Stimulated activated CD8-positive, alpha-beta memory T cell treated with anti-CD3 and anti-CD28 coated beads, Interleukin-15, amount 100 ng/mL, for 4 hours (primary cell): ENCODE measurements around the gene PYCARD.
"Not testable (repeated sequence)": the region's sequence is repeated elsewhere in the genome, so short reads cannot be mapped to it uniquely, and the experiment has no call there.

Experiments used
- DNase-seq, 2 donors: peaks; one replicate each; pipeline ENCODE4 v3.0.0-alpha.2; 2020; ENCODE audit warnings: low read depth in 2 of 2

The PYCARD gene

GRCh38 chr16:31190818-31191444, 11.6 kb downstream of the PYCARD start:
- no peak for DNase-seq

- DNase-seq: no peak
These were observed 12.5 kb downstream of the PYCARD start for GRCh38 chr16:31190061-31190460.

- no peak for DNase-seq
These were observed 13.2 kb downstream of the PYCARD start for GRCh38 chr16:31189412-31189778.

GRCh38 chr16:31188450-31189411, 13.8 kb downstream of the PYCARD start:
- no peak for DNase-seq

GRCh38 chr16:31187808-31188189, 14.8 kb downstream of the PYCARD start:
- no peak for DNase-seq

GRCh38 chr16:31186930-31187807, 15.4 kb downstream of the PYCARD start:
- DNase-seq: no peak

- DNase-seq: no peak
These were observed 16.4 kb downstream of the PYCARD start for GRCh38 chr16:31186176-31186575.

GRCh38 chr16:31185339-31185738, 17.2 kb downstream of the PYCARD start:
- no peak for DNase-seq

- no peak for DNase-seq
These were observed 17.7 kb downstream of the PYCARD start for GRCh38 chr16:31184888-31185287.

- no peak for DNase-seq
These were observed 18.8 kb downstream of the PYCARD start for GRCh38 chr16:31183432-31184428.

- DNase-seq: no peak
These were observed 20.2 kb downstream of the PYCARD start for GRCh38 chr16:31182391-31182790.

- no peak for DNase-seq
These were observed 21.3 kb downstream of the PYCARD start for GRCh38 chr16:31181102-31181830.

GRCh38 chr16:31179747-31180459, 22.7 kb downstream of the PYCARD start, which contains the start of gene FUS:
FUS (plus strand) TSS chr16:31180139; CDS start chr16:31180215, 76 bp downstream.
- peak; percentile 78 for DNase-seq

- no peak for DNase-seq
These were observed 23.3 kb downstream of the PYCARD start for GRCh38 chr16:31179219-31179746.

GRCh38 chr16:31177136-31177535, 25.4 kb downstream of the PYCARD start:
- no peak for DNase-seq

- not testable (repeated sequence) for DNase-seq
These were observed 32.5 kb downstream of the PYCARD start for GRCh38 chr16:31170048-31170447.

- no peak for DNase-seq
These were observed 33.7 kb downstream of the PYCARD start for GRCh38 chr16:31168848-31169247.

- no peak for DNase-seq
These were observed 35.2 kb downstream of the PYCARD start for GRCh38 chr16:31167315-31167714.

- no peak for DNase-seq
These were observed 45.4 kb downstream of the PYCARD start for GRCh38 chr16:31157136-31157535.
